Osteocyte (in vitro differentiated cells): Measurements from ENCODE around the gene TH. TPM values are rescaled to one million over a fixed set of nuclear protein-coding genes. Genes with fewer than 3 reads are reported as not detected.
A peak's percentile ranks its signal among the peaks of the same experiment; 100 is the strongest.

Experiments used
- DNase-seq: peaks from one replicate; pipeline ENCODE4 v3.0.0; 2021; ENCODE audit warnings: mixed read lengths; ENCODE audit not compliant: unreplicated experiment; ENCODE audit errors: extremely low spot score
- H3K27ac Mint-ChIP-seq: one replicate; pipeline ENCODE4 v1.8.0; 2021; ENCODE audit warnings: mild to moderate bottlenecking, mixed read lengths; ENCODE audit not compliant: unreplicated experiment
- H3K27me3 Mint-ChIP-seq: one replicate; pipeline ENCODE4 v1.8.0; 2021; ENCODE audit warnings: mixed read lengths; ENCODE audit not compliant: unreplicated experiment
- H3K36me3 Mint-ChIP-seq: one replicate; pipeline ENCODE4 v1.8.0; 2021; ENCODE audit warnings: mixed read lengths; ENCODE audit not compliant: unreplicated experiment
- H3K4me1 Mint-ChIP-seq: one replicate; pipeline ENCODE4 v1.8.0; 2021; ENCODE audit warnings: mixed read lengths; ENCODE audit not compliant: unreplicated experiment
- H3K4me3 Mint-ChIP-seq: one replicate; pipeline ENCODE4 v1.8.0; 2021; ENCODE audit warnings: mild to moderate bottlenecking, moderate library complexity, mixed read lengths; ENCODE audit not compliant: unreplicated experiment
- H3K9me3 Mint-ChIP-seq: one replicate; pipeline ENCODE4 v1.8.0; 2021; ENCODE audit warnings: mixed read lengths; ENCODE audit not compliant: unreplicated experiment
- CTCF ChIP-seq: fragments of 200-600 bp; sonication (generic); IDR thresholded peaks from 2 replicates; pipeline ENCODE4 v1.5.0; 2021; ENCODE audit warnings: antibody characterized with exemption, mild to moderate bottlenecking, moderate library complexity
- total RNA-seq: library from RNA; stranded (reverse); gene quantifications from 2 replicates; pipeline ENCODE4 v1.2.1, GENCODE V29; 2021

TH gene
- total RNA-seq, 1 donor from 2014 or later = 0.75 TPM

GRCh38 chr11:2158296-2158737, 13.3 kb downstream of the TH start:
- no peaks in the 10 kb centered on the region for H3K9me3 Mint-ChIP-seq
- no peak for DNase-seq
- H3K27ac Mint-ChIP-seq = no peak overlapping the region
- H3K4me3 Mint-ChIP-seq = no peak overlapping the region
- H3K36me3 Mint-ChIP-seq = no peaks in the 10 kb centered on the region
- no peaks in the 10 kb centered on the region for H3K27me3 Mint-ChIP-seq
- TF ChIP-seq CTCF = no peak
- no peaks in the 10 kb centered on the region for H3K4me1 Mint-ChIP-seq

GRCh38 chr11:2157294-2158040, 14.1 kb downstream of the TH start:
- DNase-seq = no peak
- H3K4me3 Mint-ChIP-seq = no peak overlapping the region
- H3K36me3 Mint-ChIP-seq = no peaks in the 10 kb centered on the region
- no peak overlapping the region for H3K27ac Mint-ChIP-seq
- H3K9me3 Mint-ChIP-seq = no peaks in the 10 kb centered on the region
- no peaks in the 10 kb centered on the region for H3K4me1 Mint-ChIP-seq
- H3K27me3 Mint-ChIP-seq = no peaks in the 10 kb centered on the region
- no peak for TF ChIP-seq CTCF

DNA sequence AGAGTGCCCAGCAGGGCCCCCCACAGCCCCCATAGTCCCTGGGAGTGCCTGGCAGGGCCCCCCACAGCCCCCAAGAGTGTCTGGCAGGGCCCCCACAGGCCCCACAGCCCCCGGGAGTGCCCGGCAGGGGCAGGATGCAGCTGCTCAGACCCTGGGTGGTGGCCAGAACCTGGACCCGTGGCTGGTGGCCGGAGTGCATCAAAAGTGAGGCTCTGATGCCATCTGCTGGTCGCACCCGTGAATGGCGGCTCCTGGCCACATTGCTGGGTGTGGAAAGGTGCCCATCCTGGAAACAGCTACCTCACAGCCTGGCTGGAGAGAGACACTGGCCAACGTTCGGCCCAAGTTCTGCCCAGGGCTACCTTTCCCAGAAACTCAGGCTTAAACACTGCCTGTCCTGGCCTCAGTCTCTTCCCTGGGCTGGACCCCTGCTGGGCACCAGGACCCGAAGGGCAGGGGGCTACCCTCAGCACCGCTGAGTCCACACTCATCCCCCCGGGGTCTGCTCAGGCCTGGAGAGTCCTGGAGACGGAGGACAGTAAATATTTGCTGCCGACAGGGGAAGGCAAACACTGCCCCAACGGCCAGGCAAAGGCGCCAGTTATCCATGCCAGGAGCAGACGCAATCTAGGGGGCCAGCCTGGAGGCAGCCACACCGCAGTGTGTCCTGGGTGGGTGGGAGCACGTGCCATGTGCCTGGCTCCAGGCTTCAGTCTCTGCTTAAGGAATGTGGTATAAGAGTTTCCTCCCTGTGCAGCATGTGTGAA, 15.0 kb downstream of the TH start:
- peaks cover 3% of the 10 kb centered on the region for H3K4me1 Mint-ChIP-seq
- H3K9me3 Mint-ChIP-seq = no peaks in the 10 kb centered on the region
- TF ChIP-seq CTCF = peak; percentile 90
- H3K36me3 Mint-ChIP-seq = no peaks in the 10 kb centered on the region
- no peak overlapping the region for H3K27ac Mint-ChIP-seq
- peak; percentile 95 for DNase-seq
- no peaks in the 10 kb centered on the region for H3K27me3 Mint-ChIP-seq
- H3K4me3 Mint-ChIP-seq = no peak overlapping the region

DNA sequence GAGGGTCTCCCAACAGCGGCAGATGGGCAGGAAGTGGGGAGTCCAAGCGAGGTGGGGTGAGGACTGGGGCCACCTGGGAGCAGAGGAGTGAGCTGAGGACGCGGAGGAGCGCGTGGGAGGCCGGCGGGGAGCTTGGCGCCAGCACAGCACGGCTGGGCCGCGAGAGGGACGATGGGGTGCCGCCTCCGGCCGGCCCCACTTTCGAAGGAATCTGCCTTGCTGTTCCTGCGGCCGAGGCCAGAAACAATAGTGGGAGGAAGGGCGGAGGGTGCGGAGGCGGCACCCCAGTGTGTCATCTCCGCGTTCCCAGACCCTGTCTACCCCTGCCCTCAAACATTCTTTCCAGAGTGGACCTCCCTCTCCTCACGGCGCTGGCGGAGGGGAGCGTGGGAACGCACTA, 16.1 kb downstream of the TH start:
- Mint-ChIP-seq H3K4me3 (no peak overlapping the region), H3K9me3 (no peaks in the 10 kb centered on the region), H3K27ac (no peak overlapping the region), H3K27me3 (peaks cover 5% of the 10 kb centered on the region), H3K36me3 (no peaks in the 10 kb centered on the region), H3K4me1 (peaks cover 13% of the 10 kb centered on the region)
- TF ChIP-seq CTCF = no peak
- no peak for DNase-seq

GRCh38 chr11:2154889-2155288, 16.7 kb downstream of the TH start:
- Mint-ChIP-seq H3K4me1 (peaks cover 18% of the 10 kb centered on the region), H3K9me3 (no peaks in the 10 kb centered on the region), H3K27ac (no peak overlapping the region), H3K27me3 (peaks cover 8% of the 10 kb centered on the region), H3K36me3 (no peaks in the 10 kb centered on the region), H3K4me3 (no peak overlapping the region)
- TF ChIP-seq CTCF = no peak
- no peak for DNase-seq
